HG03457 (cell line): ENCODE data around the gene RHBDD1.

Source experiments
- ATAC-seq: cut with Tn5 transposase; IDR thresholded peaks from one replicate; pipeline ENCODE4 v1.9.1; 2021; ENCODE audit warnings: moderate number of reproducible peaks; ENCODE audit not compliant: unreplicated experiment

The RHBDD1 gene

DNA sequence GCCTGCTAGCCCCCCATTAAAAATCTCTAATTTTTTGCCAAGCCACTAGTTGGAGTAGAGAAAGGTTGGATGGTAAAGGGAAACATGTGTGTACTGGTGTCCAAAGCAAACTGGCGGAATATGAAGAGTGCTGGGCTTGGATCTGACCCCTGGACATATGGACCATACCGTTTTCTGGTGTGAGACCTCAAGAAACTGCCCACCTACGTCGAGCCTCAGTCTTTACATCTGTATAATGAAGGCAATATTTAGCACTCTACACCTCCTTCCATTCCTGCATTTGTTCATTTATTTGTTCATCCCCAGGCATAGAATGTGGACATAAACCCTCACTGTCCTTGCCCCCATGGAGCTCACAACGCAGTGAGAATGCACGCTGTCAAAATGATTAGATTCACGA, 142.4 kb downstream of the RHBDD1 start:
- ATAC-seq, result no peak

DNA sequence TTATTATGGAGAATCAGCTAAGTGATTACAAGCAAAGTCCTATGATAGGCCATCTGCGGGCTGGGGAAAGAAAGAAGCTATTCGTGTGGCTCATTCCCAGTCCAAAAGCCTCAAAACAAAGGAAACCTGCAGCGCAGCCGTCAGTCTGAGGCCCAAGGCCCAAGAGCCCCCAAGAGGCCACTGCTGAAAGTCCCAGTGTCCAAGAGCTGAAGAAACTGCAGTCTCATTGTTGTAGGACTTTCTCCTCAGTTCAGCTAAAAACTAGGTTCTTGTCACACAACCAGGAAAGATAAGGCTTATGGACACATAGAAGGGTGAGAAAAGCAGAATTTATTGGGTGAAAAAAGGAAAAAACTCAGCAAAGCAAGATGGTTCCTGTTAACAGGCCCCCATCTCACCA, 143.2 kb downstream of the RHBDD1 start:
- ATAC-seq, result no peak

DNA sequence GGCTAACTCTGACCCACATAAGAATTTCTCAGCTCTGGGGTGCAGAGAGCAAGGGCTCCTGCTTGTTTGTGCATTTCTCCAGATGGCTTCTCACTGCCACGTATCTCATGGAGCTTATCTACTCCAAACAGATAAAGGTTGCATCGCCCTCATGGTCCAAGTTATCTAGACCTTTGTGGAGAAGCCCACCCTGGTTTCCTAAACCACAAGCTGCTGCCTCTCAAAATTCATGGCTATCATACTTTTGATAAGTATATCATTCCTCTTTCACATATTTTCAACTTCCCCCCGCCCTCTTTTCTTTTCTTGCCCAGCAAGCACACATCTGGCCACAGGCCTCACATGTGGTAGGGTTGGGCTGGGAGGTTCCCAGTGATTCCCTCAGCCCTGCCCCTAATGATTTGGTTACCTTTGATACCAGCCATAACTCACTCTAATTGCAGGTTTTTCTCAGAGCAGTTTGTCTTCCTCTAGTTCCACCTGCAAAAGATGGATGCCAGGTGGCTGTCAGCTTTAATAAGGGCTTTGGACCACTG, 146.0 kb downstream of the RHBDD1 start:
- ATAC-seq, result no peak

DNA sequence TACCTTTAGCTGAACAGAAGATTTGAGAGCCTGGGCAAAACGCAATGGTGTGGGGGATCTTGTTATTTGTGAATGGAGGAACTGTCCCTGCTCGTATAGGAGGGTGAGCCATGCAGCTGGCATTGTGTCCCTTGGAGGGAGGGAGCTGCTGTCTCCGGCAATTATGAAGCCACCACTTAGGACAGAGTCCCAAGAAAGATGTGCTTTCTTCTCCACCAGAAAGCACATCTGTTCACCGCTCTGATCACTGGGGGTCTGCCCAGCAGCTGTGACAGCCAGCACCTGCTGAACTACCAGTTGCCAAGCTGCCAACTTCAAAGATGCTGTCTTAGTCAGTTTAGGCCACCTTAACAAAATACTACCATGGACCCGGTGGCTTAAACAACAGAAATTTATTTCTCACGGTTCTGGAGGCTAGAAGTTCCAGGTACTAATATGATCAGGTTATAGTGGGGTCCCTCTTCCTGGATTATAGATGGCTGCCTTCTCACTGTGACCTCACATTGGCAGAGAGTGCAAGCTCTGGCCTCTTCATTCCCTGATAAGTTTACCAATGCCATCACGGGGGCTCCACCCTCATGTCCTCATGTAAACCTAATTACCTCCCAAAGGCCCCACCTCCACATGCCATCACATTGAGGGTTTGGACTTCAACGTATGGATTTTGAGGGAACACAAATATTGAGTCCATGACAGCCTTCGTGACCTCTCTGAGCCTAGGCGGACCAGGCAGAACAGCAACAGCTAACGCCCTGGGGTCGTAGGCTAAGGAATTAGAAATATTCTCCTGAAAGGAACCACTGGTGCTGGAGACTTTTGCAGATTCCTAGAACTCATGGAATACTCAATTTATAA, 148.3 kb downstream of the RHBDD1 start:
- ATAC-seq, result no peak

DNA sequence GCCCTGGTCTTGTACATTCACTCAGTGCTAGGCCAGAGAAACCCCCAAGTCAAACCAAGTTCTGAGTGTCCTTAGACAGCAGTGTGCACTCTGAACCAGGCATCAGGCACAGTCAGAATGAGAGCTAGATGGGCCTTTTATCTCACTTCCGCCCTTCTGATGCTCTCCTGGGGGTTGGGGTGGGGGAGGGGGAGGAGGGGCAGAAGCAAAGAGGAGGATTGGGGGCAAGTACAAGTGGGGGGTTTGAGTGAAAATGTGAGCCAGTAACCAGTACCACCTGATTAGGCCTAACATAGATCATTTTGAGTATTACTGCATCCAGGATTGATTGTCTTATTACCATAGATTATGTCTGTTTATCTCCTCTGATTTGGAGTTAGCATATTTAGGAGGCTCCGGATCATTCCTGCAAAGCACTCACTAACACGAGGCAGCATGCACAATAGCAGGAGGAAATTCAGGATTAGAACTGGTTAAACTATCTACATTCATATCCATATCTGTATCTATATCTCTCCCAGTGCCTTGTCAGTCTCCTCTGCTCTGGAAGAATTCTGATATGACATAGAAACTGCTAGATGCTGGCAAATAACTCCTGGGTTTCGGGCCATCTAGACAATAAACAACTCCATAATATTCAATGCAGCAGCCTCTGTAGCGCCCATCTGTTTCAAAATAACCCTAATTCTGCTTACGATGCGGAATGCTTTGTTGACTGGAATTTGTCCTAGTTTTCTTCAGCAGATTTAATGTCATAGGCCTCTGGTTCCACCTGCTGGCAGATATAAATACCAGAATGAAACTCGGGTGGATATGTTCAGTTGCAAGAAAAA, 149.1 kb downstream of the RHBDD1 start:
- peak; percentile 98 for ATAC-seq

DNA sequence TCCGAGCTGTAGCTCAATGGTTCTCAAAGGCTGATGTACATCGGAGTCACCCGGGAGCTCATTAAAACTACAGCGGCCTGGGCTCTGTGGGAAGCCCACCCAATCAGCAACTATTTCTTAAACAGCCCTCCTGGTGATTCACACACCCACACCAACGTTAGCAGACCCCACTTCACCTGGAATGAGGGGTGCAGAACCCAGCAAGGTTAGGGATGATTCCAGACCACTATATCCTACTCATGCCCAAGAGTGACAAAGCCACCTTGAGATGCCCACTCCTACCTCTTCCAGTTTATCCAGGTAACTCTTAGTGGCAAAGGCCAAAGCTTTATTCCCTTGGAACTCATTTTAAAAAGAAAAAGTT, 149.7 kb downstream of the RHBDD1 start:
- no peak for ATAC-seq

DNA sequence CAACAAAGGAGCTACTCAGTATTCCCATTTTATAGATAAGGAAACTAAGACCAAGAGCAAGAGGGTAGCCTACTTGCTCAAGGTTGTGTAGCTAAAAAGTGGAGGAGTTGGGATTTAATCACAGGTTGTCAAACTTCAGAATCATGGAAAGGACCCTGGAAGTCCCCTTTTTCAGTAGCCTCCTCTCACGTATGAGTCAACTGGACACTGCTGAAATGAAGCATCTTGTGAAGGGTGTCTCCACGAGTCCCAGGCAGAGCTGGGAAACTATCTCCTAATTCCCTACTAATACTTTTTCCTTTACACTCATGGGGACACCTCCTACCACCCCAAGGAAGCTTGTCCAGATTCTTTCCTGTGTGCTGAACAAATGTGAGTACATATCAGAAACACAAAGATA, 155.8 kb downstream of the RHBDD1 start:
- no peak for ATAC-seq

DNA sequence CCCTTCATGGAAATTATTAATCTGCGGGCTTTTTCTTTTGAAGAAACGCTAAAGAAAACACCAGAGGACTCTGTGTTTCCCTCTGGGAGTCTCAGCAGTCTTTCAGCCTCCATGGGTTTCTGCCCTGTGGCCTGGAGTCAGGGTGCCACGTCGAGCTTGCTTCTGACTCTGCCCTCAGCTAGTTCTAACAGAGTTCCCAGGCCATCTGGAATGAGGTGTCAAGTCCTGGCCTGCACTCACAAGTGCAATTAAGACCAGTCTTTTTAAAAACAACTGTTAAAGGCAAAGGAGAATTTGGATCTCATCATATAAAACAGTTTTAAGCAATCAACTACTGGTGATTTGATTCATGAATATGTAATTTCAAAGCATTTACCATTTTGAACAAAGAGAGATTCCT, 157.3 kb downstream of the RHBDD1 start:
- no peak for ATAC-seq

DNA sequence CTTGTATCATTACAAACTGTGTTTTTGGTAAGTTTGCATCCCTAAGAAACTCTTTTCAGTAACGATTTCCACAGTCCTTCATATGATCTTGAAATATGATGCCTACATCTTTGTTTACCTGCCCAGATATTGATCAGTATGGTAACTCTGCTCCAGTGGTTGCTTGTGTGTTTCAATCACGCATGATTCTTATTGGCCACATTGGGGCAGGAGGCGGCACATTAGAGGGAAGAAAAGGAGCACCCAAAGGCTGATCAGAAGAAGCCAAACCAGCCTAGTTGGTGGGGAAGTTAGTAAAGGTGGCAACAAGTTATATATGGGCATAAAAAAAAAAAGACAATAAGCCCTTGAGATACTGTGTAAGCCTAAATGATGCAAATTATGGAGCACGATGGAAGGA, 158.9 kb downstream of the RHBDD1 start:
- ATAC-seq, result no peak

DNA sequence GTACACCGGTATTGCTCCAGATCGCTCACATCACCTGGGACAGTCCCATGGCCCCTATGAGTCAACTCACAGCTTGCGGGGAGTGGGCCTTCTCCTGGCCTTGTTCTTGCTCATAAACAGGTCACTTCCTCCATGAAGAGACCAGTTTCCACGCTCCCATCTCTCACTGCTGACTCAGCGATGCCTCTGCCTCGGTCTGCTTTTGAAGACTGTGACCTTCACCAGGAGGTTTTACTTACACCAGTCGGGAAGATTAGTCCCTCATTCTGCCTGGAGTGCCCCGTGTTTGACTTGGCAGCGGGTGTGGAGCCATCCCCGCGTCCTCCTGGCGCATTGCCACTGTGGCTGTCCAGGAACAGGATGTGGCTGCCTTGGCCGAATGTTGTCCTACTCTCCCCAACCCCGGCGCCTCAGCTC, 159.8 kb downstream of the RHBDD1 start:
- ATAC-seq, result no peak

DNA sequence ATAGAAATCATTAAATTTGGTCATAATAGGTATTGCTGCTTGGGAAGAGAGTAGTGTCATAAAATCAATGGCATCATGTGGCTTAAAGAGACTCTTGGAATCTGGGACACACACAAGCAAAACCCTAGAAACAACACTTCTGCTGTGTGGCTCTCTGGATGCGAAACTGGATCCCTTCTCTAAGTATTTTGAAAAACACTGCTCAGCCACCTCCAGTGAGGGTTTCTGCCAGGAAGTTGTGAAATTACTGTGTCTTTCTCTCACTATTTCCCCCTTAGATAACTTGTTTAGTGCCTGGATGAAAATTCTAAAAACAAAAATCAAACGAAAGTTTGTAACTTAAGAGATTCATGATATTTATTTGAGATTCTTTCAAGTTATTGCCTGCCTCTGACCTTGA, 163.8 kb downstream of the RHBDD1 start:
- no peak for ATAC-seq

DNA sequence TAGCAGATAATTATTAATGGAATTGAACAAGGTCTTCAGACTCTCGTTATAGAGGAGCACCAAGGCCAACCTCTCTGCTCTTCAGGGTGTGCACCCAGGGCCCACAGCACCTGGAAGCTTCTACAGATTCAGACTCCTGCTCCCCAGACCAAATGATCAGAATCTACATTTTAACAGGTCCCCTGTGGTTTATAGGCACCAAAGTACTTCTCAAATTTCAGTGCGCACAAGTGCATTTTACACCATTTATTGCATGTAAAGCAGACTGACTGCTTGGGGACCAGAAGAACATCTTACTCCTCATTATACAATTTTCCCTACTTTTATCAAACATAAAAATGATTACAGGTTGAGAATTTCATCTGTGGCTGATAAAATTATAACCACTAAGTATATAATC, 164.3 kb downstream of the RHBDD1 start:
- ATAC-seq, result no peak

DNA sequence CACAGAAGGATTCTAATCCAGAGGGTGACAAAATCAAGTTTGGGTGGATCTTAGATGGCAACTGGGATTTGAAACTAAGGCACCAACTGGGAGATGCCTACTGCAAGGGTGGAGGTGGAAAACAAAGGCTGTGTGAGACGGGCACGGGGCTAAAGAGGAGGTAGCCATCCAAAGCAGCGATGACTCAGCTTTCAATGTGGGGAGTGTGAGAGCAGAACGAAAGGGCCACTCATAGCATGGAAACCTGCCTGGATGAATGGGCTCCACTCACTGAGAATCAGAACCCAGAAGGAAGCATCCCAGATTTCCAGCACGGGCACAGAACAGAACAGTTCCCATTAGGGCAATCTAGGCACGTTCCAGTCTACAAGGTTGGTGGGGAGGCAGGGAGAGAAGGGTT, 168.6 kb downstream of the RHBDD1 start:
- no peak for ATAC-seq

DNA sequence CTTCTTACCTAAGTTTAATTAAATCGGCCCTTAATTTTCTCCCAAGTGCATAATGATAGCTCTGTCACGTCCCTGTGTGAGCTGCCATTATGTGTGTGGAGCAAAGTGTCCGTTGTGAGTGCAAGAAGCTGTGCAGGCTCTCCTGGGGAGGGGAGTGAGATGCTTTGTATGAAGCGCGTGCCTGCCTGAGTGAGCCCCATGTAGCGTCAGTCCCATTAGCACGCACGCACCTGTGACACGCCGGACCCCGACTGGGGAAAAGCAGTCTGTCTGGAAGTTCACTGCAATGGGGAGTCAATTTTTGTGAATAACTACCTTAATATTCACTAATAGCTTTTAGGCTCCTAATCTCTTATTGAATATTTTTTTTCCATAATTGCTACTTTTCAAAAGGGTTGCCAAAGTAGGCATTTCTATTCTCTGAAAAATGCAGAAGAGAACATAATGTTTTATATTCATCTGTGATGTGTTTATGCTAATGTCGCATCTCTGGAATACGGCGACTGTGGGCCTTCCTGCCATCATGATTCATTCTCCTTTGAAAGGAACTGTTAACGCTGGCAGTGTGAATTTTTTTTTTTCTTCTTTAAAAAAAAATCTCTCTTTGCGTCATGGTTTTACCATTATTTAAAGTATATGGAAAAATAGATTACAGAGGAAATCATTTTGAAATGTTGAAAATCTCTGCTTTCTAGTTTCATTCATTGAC, 170.5 kb downstream of the RHBDD1 start:
- ATAC-seq, result no peak

DNA sequence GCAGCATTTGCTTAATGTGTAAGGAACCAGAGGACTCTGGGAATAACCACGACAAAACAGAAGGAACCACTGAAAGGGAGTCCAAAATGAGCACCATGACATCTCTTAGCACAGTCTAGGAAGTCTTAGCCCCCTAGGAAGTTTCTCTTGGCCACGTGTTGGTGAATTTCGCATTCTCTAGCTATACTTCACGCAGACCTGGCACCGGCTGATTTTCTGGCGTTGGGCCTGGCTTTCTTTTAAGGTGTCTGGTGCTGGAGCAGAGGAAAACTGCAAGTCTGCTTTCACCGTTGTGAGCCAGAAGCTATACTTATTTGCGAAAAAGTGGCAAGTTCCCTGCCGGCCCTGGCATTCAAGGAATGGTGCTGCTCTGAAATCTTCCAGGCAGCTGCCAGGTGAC, 171.3 kb downstream of the RHBDD1 start:
- ATAC-seq, result no peak

DNA sequence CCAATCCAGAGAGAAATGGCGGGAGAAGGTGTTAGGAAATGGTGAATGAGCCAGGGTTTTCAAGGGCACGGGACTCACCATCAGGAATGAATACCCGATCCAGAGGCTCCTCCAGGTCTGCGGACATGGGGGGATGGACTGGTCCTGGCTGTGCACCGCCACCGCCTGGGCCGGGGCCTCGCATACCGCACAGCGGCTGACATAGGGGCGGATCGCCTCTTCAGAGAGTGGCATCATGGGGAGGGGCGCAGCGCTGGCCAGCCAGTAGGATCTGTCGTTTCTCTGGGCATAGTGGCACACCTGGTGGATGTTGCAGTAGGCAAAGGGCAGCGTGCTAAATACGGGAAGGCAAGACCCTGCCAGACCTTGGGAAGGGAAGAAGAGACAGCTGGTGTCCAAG, 172.1 kb downstream of the RHBDD1 start:
- no peak for ATAC-seq

DNA sequence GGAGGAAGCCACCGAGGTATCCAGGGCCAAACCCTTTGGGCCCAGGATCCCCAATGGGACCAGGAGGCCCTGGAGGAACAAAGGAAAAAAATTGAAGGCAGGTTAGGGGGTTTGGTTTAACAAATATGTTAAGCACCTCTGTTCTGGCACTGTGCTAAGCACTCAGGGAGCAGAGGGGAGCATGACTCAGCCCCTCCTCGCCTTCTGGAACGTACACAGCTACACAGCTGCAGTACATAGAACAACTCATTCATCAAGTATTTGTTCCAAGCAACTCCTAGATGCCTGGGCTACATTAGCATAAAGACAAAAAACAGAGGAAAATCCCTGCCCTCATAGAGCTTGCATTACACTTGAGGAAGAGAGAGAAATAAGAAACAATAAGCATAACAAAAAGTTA, 174.6 kb downstream of the RHBDD1 start:
- ATAC-seq, result no peak

DNA sequence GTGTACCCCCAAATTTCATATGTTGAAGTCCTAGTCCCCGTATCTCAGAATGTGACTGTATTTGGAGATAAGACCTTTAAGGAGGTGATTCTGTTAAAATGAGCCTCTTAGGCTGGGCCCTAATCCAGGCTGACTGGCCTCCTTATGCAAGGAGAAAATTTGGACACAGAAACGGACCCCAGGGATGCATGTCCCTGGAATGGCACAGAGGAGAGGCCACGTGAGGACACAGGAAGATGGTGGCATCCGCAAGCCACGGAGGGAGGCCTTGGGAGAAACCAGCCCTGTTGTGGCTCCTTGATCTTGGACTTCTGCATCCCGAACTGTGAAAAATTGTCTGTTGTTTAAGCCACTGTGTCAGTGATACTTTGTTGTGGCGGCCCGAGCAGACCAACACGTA, 177.5 kb downstream of the RHBDD1 start:
- no peak for ATAC-seq

DNA sequence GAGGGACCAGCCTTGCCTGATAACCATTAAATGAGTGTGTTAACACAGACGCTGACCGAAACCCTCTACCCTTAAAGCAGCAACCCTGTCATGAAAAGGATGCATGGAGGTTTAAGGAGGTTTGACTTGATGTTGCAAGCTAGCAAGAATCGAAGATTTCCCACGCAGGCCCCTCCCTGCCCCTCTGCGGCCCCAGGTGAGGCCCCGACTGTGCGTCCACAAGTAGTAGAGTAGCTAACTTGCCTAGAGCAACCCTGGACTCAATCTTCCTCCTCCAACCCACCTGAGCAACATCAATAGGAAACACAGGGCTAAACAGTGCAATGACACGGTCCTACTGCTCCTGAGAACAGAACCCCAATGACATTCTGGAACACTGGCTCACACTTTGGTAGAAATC, 178.0 kb downstream of the RHBDD1 start:
- no peak for ATAC-seq

DNA sequence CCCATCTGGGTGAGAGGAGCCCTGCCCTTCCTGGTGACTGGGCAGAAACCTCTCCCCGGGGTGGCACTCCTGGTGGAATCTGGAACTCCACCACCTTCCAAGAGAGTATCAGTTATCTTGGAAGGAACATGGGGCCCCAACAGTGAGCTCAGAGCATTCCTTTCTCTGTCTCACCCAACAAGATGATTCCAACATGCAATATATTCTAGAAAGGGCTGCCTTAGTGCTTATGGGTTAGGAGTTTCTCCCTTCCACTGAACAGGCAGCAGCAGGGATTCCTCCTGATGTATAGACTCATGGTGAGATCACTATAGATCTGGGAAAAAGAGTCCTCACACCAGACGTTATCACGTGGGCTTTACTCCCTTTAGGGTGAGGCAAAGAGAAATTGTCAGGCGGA, 181.0 kb downstream of the RHBDD1 start:
- ATAC-seq, result no peak

DNA sequence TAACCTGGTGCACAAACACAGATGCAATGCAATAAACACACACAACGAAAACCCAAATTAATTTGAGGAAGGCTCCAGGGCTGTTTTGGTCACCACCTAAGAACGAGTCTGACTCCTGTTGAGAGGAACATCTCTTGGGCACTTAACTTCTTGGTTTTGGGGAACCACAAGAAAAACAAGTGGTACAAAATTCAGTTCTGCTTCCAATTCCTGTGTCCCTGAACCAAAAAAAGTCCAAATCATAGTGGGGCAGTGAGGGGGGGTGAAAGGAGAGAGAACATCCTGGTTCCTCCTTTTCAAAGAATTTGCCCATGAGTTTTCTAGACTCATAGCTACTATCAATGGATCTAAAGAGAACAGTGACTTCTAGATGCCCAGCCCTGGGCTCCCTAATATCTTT, 184.6 kb downstream of the RHBDD1 start:
- no peak for ATAC-seq
